SK-N-SH treated with all-trans-retinoic acid at 6 μM for 48 hours (cell line): ENCODE data around the gene DNMT3L.
"Not testable (repeated sequence)": the region's sequence is repeated elsewhere in the genome, so short reads cannot be mapped to it uniquely, and the experiment has no call there.

Experiments
- BACH2 ChIP-seq: fragments of 250-450 bp; sonication (Bioruptor Pico); IDR thresholded peaks from 2 replicates; pipeline ENCODE4 v1.9.0; 2021; ENCODE audit warnings: mild to moderate bottlenecking, borderline replicate concordance
- ESRRG ChIP-seq: fragments of 250-450 bp; sonication (Bioruptor Pico); IDR thresholded peaks from 2 replicates; pipeline ENCODE4 v1.6.1; 2021; ENCODE audit warnings: mild to moderate bottlenecking
- OSR1 ChIP-seq: fragments of 250-450 bp; sonication (Bioruptor Pico); IDR thresholded peaks from 2 replicates; pipeline ENCODE4 v1.8.0; 2022; ENCODE audit warnings: moderate library complexity, mild to moderate bottlenecking, inconsistent platforms
- RARB ChIP-seq: fragments of 250-450 bp; sonication (Bioruptor Pico); IDR thresholded peaks from 2 replicates; pipeline ENCODE4 v1.8.0; 2021; ENCODE audit warnings: mild to moderate bottlenecking, moderate library complexity
- TCF4 ChIP-seq: fragments of 250-450 bp; sonication (Bioruptor Pico); IDR thresholded peaks from 2 replicates; pipeline ENCODE4 v1.8.0; 2021; ENCODE audit warnings: mild to moderate bottlenecking, moderate library complexity, borderline replicate concordance
- ZFP3 ChIP-seq: fragments of 250-450 bp; sonication (Bioruptor Pico); IDR thresholded peaks from 2 replicates; pipeline ENCODE4 v1.5.0; 2020; ENCODE audit warnings: mild to moderate bottlenecking, moderate library complexity
- ZFP30 ChIP-seq: fragments of 450-650 bp; formaldehyde crosslinking; IDR thresholded peaks from 2 replicates; pipeline ENCODE4 v1.5.0; 2022; ENCODE audit warnings: mild to moderate bottlenecking, moderate library complexity
- TF ChIP-seq, protein P1 (sequence below): fragments of 250-450 bp; sonication (Bioruptor Pico); IDR thresholded peaks from 2 replicates; pipeline ENCODE4 v1.8.0; 2021; ENCODE audit warnings: low read depth, mild to moderate bottlenecking, moderate library complexity, borderline replicate concordance
- TF ChIP-seq, protein P2 (sequence below): fragments of 250-450 bp; sonication (Bioruptor Pico); IDR thresholded peaks from 2 replicates; pipeline ENCODE4 v1.8.0; 2020; ENCODE audit warnings: mild to moderate bottlenecking, moderate library complexity, borderline replicate concordance

DNA sequence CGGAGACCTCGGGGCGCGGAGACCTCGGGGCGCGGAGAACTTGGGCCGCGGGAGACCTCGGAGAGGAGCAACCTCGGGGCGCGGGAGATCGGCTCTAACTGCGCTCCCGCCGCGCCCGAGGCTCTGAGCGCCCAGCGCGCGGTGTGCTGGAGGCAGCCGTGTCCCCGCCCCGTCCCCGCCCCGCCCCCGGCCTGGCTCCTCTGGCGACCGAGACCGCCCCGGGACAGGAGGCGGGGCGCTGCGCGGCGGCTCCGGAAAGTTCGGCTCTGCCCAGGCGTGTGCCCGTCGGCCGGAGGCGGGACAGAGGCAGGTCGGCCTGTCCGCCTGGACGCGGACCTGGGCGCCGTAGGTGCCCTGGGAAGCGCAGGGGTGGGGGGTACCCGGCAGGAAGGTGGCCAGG is 20.9 kb downstream of the DNMT3L start, which contains the start of gene ICOSLG:
- TF ChIP-seq OSR1 (CRISPR knock-in tag); BACH2 (CRISPR knock-in tag); RARB (CRISPR knock-in tag); TCF4 (CRISPR knock-in tag); ESRRG (CRISPR knock-in tag); ZFP3 (CRISPR knock-in tag); ZFP30: not testable (repeated sequence)
- TF ChIP-seq, protein P1, sequence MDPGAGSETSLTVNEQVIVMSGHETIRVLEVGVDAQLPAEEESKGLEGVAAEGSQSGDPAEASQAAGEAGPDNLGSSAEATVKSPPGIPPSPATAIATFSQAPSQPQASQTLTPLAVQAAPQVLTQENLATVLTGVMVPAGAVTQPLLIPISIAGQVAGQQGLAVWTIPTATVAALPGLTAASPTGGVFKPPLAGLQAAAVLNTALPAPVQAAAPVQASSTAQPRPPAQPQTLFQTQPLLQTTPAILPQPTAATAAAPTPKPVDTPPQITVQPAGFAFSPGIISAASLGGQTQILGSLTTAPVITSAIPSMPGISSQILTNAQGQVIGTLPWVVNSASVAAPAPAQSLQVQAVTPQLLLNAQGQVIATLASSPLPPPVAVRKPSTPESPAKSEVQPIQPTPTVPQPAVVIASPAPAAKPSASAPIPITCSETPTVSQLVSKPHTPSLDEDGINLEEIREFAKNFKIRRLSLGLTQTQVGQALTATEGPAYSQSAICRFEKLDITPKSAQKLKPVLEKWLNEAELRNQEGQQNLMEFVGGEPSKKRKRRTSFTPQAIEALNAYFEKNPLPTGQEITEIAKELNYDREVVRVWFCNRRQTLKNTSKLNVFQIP (CRISPR knock-in tag) = not testable (repeated sequence)
- TF ChIP-seq, protein P2, sequence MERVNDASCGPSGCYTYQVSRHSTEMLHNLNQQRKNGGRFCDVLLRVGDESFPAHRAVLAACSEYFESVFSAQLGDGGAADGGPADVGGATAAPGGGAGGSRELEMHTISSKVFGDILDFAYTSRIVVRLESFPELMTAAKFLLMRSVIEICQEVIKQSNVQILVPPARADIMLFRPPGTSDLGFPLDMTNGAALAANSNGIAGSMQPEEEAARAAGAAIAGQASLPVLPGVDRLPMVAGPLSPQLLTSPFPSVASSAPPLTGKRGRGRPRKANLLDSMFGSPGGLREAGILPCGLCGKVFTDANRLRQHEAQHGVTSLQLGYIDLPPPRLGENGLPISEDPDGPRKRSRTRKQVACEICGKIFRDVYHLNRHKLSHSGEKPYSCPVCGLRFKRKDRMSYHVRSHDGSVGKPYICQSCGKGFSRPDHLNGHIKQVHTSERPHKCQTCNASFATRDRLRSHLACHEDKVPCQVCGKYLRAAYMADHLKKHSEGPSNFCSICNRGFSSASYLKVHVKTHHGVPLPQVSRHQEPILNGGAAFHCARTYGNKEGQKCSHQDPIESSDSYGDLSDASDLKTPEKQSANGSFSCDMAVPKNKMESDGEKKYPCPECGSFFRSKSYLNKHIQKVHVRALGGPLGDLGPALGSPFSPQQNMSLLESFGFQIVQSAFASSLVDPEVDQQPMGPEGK (CRISPR knock-in tag) = not testable (repeated sequence)
